H1 (cell line): Measurements from ENCODE around the gene RGS3. TPM values are rescaled to one million over a fixed set of nuclear protein-coding genes. Genes with fewer than 3 reads are reported as not detected.

Experiments used
- CHD2 ChIP-seq: IDR thresholded peaks from 2 replicates; pipeline ENCODE4 v1.6.1; 2012; ENCODE audit warnings: low read length, improper control_type of control experiment
- CREB1 ChIP-seq: IDR thresholded peaks from 2 replicates; pipeline ENCODE4 v1.6.1; 2012; ENCODE audit warnings: inconsistent platforms
- GABPA ChIP-seq: IDR thresholded peaks from 2 replicates; pipeline ENCODE4 v1.6.1; 2011; ENCODE audit warnings: mild to moderate bottlenecking, low read length, moderate library complexity, borderline replicate concordance; ENCODE audit not compliant: insufficient read depth
- GTF2F1 ChIP-seq: IDR thresholded peaks from 2 replicates; pipeline ENCODE4 v1.6.1; 2012; ENCODE audit warnings: low read depth, low read length, improper control_type of control experiment, borderline replicate concordance
- POLR2A ChIP-seq, 2 experiments: IDR thresholded peaks; 1 replicate in 1 of 2; 2 replicates in 1 of 2; pipeline ENCODE4 v1.6.1; 2011; ENCODE audit warnings: low read depth in 2 of 2, low read length in 2 of 2, mild to moderate bottlenecking in 2 of 2; ENCODE audit errors: control extremely low read depth in 1 of 2
- SIRT6 ChIP-seq: IDR thresholded peaks from one replicate; pipeline ENCODE4 v1.7.1; 2012; ENCODE audit warnings: low read length, inconsistent platforms
- polyA plus RNA-seq, 7 experiments: library from polyadenylated mRNA; depleted of rRNA in 3 of 7; stranded (reverse) in 5 of 7; unstranded in 2 of 7; fragments of >200 nt in 5 of 7; fragments of 200-250 nt in 2 of 7; gene quantifications; 1 replicate in 5 of 7; 2 replicates in 1 of 7; 4 replicates in 1 of 7; pipeline versions ENCODE4 v1.2.1 to v1.2.3, GENCODE V29; 2011 to 2013; ENCODE audit warnings: missing spikeins in 2 of 7, mixed read lengths in 2 of 7
- total RNA-seq: library from RNA; stranded (reverse); fragmentation: NEBNext Ultra II Directional; extraction: Animal tissue kit (Norgen Biotek cat#: 25700); gene quantifications from 2 replicates; pipeline ENCODE4 v1.2.1, GENCODE V29; 2021
- TF ChIP-seq, protein P1 (sequence below): IDR thresholded peaks from 2 replicates; pipeline ENCODE4 v1.6.1; 2012; ENCODE audit warnings: inconsistent platforms

The RGS3 gene
- total and polyA plus RNA-seq, 2 of the 8 experiments (the other 6 are each of a cell fraction or from before 2014, with no cell fraction given), result 12.6 to 18.2 TPM

DNA sequence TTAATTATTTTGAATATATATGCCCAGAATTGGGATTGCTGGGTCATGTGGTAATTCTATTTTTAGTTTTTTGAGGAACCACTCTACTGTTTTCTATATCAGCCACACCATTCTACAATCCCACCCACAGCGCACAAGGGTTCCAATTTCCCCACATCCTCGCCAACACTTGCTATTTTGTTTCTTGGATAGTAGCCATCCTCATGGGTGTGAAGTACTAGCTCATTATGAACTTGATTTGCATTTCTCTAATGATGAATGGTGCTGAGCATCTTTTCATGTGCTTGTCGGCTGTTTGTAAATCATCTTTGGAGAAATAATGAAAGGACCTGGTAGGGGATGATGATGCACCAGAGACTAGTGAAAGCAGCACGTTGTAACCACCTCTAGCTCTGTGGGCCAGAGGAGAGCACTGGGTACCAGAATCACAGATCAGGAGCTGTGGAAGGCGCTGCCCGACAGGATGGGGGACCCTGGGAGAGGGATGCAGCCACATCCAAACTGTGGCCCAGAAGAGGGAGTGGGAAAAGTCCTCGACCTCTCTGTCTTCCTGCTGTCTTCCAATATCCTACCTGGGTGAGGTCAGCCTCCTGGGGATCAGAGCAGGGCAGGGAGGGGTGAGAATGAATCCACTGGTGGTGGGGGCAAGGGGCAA is 155.4 kb downstream of the RGS3 start (continued):
- TF ChIP-seq CHD2 (no peak), POLR2A (IDR thresholded peaks at IDR 0.05; ENCODE audit: control extremely low read depth in 1 of 2, low read depth in 2 of 2, low read length in 2 of 2) (no peak), CREB1 (no peak), GTF2F1 (no peak), SIRT6 (no peak), GABPA (no peak)
- TF ChIP-seq, protein P1, sequence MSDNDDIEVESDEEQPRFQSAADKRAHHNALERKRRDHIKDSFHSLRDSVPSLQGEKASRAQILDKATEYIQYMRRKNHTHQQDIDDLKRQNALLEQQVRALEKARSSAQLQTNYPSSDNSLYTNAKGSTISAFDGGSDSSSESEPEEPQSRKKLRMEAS, result no peak
